GM21390 (cell line): ENCODE measurements around the gene TRIM33.
"Not testable (repeated sequence)": the region's sequence is repeated elsewhere in the genome, so short reads cannot be mapped to it uniquely, and the experiment has no call there.

Experiments used
- ATAC-seq: cut with Tn5 transposase; IDR thresholded peaks from one replicate; pipeline ENCODE4 v1.9.1; 2021; ENCODE audit not compliant: unreplicated experiment

Gene TRIM33

DNA sequence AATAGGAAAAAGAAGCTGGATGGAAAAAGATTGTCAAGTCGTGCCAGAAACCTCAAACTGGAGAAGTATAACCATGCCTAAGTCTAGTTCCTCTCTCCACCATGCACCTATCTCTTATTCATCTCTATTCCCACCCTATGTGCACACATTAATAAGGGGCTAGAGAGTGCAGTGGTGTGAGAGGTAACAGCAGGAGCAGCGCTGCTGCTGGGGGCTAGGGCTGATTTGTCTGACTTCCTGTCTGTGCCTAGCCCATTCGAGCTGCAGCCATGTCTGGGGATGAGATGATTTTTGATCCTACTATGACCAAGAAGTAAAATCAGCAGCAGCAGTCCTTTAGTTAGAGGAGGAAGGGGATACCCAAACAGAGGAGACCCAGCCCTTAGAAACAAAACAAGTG is 43.0 kb downstream of the TRIM33 start:
- ATAC-seq = no peak

DNA sequence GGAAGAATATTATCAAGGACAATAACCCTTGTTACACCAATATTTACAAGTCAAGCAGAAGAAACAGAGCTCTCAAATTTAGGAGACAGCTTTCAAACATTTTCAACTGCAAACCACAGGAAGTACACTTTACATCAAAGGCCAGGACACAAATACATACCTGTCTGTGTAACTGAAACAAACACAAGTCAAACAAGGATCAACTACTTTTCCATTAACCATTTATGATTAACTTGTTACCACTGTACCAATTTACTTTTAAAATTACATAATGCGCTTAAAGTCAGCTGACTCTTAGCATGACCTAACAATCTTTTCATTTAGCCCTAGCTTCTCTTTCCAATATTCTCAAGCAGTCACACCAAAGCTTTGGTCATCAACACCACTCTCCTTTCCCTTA is 43.5 kb downstream of the TRIM33 start:
- ATAC-seq = no peak

DNA sequence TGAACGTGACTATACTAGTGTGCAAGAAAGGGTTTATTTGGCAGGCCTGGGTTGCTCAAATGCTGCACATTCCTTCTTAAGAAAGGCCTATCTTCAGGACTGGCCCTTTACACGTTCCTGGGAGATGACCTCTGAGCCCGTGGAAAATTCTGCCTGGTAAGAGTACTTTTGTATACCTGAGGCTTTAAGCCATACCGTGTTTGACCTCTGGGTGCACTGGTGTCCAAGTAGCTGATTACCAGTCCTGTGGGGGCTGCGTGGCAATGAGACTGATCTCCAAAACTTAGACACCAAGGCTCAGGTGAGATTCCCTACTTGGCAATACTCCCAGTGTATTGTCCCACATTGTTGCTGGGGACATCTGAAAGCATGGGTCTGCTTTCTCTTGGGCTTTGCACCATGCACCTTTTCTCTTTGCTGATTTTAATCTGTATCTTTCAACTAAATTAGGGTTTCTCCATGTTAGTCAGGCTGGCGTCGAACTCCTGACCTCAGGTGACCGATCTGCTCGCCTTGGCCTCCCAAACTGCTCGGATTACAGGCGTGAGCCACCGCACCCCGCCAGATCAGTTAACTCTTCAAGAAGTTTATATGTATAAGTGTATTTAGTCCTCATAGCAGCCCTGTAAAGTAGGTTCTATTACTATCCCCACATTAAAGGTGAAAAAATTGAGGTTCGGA is 44.5 kb downstream of the TRIM33 start:
- ATAC-seq = no peak

DNA sequence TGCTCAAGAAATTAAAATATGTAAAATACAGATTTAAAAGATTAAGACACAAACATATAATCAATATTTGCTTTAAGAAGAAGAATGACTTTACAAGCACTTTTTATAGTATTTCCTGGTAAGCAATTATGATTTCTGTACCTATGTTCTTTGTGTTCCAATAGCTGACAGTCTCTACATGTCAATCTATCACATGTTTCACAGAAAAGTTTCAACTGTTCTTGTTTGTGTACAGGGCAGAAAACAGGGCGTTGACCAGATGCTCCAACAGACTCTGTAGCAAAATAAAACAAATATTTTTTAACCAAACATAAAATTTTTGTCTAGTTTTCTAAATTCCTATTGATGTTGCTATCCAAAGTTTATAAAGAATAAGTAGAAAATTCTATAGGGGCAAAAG is 48.0 kb downstream of the TRIM33 start:
- no peak for ATAC-seq

DNA sequence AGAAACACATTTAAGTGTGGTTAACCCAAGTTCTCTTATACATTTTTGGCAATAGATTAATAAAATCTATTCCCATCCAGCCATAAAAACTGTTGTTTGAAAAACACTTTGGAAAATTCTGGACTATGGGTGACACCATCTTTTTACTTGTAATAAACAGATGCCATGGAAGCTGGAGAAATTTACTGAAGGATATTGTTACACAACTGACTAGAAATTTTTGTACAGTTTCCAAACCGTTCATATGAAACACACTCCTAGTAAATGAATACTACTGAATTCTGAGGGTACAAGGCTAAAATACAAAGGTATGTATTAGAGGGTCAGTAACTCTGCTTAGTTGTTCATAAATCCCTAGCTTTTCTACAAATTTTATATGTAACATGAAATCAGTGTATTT is 48.7 kb downstream of the TRIM33 start:
- no peak for ATAC-seq

GRCh38 chr1:114458237-114458777 is 52.7 kb downstream of the TRIM33 start:
- ATAC-seq = no peak

GRCh38 chr1:114457675-114458236 is 53.2 kb downstream of the TRIM33 start:
- no peak for ATAC-seq

- no peak for ATAC-seq
These were observed 54.4 kb downstream of the TRIM33 start for GRCh38 chr1:114456586-114456985.

GRCh38 chr1:114455102-114455785 is 55.8 kb downstream of the TRIM33 start:
- no peak for ATAC-seq

DNA sequence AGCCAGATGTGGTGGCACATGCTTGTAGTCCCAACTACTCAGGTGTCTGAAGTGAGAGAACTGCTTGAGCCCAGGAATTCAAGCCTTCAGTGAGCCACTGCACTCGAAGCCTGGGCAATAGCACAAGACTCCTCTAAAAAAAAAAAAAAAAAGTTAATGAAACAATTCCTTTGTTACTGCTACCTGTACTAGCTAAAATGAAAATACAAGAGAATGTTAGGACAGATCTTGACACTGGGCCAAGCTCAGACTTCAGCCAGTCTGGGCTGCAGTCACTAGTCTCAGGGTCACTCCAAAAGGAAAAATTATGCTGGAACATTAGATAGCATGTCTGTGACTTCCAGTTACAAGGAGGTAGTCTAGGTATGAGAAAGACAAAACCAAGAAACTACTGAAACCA is 56.5 kb downstream of the TRIM33 start:
- ATAC-seq = no peak

DNA sequence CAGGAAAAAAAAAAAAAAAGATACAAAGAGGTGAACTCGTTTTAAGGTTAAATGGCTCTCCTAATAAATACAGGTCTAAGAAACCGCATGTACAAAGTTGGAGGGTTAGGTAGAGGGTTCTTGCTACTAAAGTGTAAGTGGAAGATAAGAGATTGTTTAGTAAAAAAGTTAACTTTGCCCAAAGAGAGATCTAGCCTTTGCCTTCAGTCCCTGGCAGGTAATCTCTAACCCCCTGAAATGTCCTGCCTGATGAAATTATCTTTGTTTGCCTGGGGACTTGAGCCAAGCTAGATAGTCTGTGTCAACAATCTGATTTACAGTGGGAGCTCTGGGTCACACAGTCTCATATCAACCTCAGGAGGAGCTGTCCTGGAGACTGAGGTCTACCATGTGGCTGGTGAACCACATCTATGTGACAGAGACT is 57.6 kb downstream of the TRIM33 start:
- no peak for ATAC-seq

DNA sequence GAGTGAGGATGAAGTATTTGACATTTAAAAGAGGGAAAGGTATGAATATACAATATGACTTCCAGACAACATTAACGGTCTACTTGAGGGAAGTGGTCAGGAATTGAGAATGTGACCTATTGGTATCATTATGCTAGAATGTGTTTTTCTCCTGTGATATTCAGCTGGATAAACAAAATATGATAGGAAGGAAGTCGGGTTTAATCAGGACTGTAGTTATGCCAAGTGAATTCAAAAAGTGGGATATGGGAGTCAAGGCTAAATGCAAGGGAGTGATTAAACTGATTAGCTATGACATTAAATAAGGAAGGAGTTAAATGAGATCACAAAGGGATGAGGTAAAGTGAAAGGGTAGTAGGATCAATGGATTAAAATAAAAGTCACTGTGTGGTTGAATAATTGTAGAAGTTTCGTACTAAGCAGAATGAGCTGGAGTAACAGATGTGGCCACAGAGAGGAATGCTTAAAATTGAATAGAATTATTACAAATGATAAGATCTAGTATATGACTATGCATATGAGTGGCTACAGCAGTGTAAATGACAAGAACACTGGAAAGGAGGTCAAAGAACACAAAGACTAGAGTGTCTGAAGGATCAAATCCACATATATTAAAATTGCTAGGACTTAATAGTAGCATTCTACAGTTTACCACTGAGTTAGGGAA is 62.5 kb downstream of the TRIM33 start:
- ATAC-seq = no peak

GRCh38 chr1:114446198-114446597 is 64.8 kb downstream of the TRIM33 start:
- no peak for ATAC-seq

- ATAC-seq = not testable (repeated sequence)
These were observed 67.8 kb downstream of the TRIM33 start for GRCh38 chr1:114443226-114443625.

DNA sequence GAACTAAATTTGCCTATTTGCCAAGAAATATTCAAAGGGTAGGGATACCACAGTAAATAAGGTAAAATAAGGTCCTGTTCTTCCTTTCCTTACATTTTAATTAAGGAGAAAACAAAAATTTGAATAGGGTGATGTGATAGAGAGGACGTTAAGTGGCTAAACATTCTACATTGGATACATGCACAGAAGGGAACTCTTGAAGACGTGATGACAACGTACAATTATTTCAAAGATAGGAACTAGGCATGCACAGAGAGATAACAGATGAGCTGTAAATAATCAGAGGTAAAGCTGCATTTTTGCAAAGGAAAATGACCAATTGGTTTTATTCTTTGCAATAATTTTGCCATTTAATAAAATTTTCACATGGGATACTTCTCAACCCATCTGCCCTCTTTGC is 69.7 kb downstream of the TRIM33 start:
- no peak for ATAC-seq

- no peak for ATAC-seq
These were observed 71.6 kb downstream of the TRIM33 start for GRCh38 chr1:114439369-114439768.

DNA sequence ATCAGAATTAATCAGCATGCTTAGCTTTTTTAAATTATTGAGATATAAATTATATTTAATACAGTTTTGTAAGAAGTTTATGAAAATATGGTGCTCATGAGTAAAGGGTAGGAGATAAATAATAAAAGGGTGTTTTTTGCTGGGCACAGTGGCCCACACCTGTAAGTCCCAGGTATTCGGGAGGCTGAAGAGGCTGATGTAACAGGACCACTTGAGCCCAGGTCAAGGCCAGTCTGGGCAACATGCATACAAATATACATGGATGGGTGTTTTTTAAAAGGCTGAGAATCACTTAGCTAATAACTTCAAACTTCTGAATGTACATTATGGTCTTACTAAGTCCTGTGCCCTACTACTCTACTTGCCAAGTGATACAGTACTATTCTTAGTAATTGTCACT is 73.2 kb downstream of the TRIM33 start:
- ATAC-seq = no peak

GRCh38 chr1:114436799-114437198 is 74.2 kb downstream of the TRIM33 start:
- no peak for ATAC-seq

DNA sequence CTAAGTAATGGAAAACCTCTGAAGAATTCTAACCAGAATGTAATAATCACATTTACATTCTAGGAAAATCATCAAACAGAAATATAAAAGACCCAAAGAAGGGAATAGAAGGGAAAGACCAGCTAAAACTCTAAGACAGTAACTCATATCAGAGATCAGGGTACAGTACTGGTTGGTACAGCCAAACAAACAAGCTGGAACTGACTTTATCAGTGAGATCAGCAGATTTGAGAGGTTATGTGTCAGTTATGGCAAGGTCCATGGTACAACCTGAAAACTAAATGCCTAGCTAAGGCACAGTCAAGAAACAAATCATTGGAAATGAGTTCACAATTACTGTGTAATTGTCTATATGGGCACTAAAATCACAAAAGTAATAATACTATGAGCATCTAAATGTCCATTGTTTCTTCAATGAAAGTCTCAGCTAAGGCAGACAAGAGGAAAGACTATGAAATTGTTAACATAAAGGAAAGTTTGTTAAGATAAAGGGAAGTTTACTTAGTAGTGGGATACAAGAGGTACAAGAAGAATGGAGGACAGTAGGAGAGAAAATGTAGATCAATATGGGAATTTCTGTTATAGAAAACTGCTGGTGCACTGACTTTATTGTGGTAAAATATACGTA is 75.8 kb downstream of the TRIM33 start:
- no peak for ATAC-seq

GRCh38 chr1:114431026-114431425 is 80.0 kb downstream of the TRIM33 start:
- no peak for ATAC-seq

- no peak for ATAC-seq
These were observed 82.8 kb downstream of the TRIM33 start for GRCh38 chr1:114428083-114428754.
